HG03460 (cell line): ENCODE data around the gene SPACA6.
"Not testable (repeated sequence)": the region's sequence is repeated elsewhere in the genome, so short reads cannot be mapped to it uniquely, and the experiment has no call there.

ENCODE experiments used
- ATAC-seq: cut with Tn5 transposase; IDR thresholded peaks from one replicate; pipeline ENCODE4 v1.9.1; 2021; ENCODE audit not compliant: unreplicated experiment

SPACA6 gene

DNA sequence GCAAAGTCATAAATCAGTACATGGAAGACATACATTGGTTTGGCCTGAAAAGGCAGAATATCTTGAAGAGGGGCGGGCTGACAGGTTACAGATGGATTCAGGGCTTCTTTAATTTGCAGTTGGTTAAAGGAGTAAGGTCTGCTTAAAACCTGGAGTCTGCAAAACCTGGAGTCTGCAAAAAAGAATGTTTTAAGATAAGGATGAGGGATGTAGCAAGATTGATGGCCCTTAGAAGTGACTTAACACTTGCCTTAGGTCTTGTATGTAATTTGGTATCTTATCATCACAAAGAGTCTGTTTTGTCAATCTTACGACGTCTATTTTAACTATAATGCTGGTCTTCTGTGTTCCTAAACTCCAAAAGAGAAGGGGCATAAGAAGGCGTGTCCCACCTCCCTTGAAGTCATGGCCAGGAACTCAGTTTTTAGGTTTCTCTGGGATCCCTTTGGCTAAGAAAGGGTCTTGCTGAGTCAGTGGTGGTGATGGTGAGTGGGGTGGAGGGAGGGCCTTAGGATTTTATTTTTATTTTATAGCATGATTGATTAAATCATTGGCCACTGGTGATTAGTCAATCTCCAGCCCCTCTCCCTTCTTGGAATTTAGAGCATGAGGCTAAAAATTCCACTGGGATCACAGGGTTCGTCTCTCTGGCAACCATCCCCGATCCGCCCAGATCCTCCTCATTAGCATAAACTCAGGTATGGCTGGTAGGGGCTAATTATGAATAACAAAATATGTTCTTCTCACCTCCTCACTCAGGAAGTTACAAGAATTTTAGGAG is 40.8 kb downstream of the SPACA6 start:
- no peak for ATAC-seq

DNA sequence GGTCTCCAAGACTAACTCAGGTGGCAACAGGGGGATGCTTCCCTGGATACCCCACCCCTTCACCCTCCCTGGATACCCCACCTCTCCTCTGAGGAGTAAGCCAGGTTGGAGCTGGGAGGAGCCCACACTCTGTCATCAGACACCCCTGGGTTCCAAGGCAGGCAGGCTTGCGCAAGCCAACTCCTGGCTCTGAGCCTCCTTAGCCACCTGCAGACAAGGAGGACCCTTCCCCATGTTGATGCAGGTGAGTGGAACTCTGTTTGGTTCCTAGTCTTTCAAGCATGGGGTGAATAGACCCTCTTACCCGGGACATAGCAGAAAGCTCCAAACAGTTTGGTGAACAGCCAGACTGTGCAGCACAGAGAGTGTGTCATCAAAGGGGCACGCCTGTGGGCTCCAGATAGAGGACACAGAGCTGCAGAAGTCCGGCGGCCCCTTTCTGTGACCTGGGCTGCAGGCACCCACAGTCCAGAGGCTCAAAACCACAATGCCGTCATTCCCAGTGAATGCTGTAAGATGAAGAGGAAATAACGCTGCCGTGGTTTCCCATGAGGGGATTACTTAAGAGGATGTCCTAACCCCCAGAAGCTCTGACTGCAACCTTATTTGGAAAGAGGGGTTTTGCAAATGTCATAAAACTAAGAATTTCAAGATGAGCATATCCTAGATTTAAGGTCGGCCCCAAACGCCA is 42.8 kb downstream of the SPACA6 start:
- ATAC-seq: no peak

DNA sequence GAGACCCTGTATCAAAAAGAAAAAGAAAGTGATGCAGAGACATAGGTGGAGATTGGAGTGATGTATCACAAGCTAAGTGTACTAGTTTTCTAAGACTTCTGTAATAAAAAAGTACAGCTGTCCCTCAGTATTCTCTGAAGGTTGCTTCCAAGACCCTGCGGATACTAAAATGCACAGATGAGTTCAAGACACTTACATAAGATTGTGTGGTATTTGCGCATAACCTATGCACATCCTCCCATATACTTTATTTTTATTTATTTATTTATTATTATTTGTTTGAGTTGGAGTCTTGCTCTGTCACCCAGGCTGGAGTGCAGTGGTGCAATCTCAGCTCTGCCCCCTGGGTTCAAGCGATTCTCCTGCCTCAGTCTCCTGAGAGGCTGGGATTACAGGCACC is 44.3 kb downstream of the SPACA6 start:
- no peak for ATAC-seq

DNA sequence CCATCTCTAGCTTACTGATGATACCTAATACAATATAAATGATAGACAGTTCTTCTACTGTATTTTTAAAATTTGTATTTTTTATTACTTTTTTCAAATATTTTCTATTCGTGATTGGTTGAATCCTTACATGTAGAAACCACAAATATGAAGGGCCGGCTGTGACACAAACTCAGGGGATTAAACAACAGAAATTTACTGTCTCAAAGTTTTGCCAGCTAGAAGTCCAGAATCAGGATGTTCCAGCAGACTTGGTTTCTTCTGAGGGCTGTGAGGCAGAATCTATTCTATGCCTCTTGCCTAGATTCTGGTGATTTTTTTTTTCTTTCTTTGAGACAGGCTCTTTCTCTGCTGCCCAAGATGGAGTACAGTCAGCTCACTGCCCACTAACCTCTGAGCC is 44.8 kb downstream of the SPACA6 start:
- no peak for ATAC-seq

DNA sequence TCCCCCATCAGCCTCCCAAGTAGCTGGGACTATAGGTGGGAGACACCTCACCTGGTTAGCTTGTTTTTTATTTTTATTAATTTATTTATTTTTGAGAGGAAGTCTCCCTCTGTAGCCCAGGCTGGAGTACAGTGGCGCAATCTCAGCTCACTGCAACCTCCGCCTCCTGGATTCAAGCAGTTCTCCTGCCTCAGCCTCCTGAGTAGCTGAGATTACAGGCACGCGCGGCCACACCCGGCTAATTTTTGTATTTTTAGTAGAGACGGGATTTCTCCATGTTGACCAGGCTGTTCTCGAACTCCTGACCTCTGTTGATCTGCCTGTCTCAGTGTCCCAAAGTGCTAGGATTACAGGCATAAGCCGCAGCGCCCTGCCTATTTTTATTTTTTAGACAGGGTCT is 45.4 kb downstream of the SPACA6 start:
- not testable (repeated sequence) for ATAC-seq

DNA sequence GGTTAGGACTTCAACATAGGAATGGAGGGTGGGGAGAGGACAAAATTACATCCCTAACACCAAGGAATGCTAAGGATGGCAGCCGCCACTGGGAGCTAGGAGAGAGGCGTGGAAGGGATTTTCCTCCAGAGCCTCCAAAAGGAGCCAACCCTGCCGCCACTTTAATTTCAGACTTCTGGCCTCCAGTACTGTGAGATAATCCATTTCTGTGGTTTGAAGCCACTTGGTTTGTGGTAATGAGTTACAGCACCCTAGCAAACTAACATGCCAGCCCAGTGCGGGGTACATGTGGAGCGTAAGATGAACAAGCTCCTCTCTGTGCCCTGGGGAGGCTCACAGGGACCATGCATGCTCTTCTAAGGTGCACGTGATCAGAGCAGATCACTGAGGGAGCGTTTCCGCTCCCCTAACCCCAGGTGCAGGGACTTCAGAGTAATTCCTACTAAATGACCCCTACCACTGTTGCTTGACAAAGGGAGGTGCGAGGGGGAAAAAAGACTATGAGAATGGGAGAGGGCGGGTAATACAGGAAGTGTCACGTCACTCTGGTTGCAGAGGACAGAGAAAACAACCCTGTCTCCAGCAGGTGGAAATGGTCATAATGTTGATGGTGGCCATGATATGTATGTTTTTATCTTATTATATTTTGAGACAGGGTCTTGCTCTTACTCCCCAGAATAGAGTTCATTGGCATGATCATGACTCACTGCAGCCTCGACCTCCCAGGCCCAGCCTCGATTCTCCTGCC is 46.5 kb downstream of the SPACA6 start:
- no peak for ATAC-seq

DNA sequence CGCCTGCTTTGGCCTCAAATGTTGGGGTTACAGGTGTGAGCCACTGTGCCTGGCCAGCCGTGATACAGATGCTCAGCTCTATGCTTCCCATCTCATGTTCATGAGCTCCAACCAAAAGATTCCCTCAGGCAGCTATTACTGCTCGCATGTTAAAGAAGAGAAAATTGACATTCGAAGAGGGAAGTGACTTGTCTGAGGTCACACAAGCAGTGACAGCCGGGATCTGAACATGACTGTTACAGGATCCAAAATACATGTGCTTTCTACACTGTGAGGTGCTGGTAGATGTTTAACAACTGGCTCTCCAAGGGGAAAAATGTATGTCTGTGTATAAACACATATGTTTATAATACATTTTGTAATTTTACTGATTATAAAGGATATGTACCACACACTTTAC is 47.2 kb downstream of the SPACA6 start:
- no peak for ATAC-seq

DNA sequence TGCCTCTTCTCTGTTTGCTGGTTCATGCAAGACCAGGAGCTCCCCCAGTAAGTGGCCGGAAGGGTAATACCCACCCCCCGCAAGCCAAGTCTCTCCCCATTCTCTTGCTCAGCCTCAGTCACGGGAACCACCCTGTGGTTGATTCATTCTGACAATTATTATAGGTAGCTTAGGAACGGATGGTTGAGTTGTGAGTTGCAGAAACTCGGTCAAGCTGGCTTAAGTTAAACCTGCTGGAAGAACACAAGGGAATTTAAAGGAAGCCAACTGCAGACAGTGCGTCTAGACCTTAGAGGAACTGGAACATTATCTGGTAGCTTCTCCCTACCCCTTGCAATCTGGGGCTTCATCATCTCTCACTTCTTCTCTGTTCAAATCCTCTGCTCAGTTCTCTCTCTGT is 49.7 kb downstream of the SPACA6 start:
- ATAC-seq: no peak

DNA sequence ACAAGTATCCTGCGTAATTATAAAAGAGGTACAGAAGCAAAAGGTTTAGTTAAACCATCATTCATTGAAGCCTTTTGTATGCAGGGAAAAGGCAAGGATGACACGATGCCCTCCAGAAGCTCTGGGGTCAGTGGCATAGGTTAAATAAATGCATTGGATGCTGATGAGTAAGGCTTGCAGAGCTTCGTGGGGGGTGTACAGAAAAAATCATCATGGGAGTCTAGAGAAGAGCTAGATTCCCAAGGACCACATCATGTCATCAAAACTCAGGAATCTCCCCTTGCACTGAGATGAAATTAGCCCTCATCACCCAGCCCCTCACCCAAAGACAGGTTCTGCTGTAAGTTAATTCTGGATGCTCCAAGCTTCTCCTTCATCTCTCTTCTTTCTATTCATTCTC is 50.3 kb downstream of the SPACA6 start:
- no peak for ATAC-seq

DNA sequence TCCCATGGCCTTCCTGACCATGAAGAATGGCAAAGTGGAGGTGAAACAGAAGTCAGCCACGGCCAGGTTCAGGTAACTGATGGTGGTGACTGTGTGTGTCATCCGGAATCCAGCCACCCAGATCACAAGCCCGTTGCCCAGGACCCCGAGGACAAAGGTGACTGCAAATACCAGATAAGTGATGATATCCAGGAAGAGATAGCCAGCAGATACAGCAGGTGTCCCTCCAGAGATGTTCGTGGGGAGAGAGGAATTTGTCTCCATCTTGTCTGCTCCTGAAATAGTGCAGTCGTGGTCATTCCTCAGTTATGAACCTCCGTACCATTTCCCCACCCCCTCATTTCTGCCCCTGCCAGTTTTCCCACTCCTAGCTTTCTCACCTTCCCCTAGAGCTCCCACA is 53.6 kb downstream of the SPACA6 start:
- ATAC-seq: no peak

DNA sequence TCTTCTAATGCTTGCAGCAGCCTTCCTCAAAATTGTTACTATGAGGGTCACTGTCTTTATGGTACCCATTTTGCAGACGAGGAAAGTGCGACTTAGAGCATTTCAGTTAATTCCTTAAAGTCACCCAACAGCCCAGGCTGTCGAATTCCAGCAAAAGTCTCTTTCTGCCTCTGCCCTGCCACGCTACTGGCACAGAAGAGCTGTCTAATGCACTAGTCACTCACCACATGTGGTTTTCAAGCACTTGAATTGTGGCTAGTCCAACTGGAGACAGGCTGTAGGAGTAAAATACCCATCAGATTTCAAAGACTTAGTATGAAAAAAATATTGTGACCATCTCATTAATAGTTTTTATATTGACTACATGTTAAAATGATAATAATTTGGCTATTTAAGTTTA is 56.8 kb downstream of the SPACA6 start:
- no peak for ATAC-seq

DNA sequence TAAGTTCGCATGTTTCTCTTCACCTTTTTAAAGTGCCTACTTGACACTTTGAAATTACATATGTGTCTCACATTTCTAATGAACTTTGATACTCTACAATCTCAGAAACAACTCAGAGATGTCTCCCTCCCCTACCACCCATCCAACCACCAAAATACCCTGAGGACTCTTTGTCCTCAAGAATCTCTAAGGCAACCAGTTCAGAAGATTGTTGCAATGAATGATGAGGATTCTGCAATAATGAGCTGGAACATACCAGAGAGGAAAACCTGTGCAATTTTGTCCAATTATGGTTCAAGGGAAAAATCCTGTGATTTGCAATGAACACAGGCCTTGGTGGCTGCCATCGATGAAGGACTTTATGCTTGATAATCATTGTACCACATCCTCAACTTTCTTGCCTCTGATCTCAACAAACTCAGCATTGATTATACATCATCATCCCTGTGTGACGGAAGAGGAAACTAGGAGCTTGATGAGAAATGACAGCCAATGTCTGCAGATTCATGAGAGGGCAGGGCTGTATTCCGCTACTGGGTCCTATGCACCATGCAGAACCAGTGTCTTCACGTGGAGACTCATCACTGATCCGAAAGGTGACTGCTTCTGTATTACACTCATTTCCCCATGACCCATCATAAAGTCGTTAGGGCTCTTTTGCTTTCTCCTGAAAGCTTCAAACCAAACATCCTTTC is 57.4 kb downstream of the SPACA6 start:
- no peak for ATAC-seq

DNA sequence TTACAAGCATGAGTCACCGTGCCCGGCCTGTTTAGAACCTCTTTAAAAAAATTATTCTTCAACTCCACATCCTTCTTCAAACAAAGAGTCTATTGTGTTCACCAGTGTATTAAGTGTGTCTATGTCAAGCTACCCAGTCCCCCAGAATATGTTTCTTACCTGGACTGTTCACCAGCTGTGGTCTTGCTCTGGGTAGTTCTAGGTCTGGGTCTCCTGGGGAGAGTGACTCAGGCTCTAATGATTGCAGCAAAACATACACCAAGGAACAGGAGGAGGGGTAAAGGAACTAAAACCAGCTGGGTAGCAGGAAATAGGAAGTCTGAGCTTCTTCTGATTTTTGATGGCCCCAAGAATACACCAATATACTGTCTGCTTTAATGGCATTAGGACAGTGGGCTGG is 58.5 kb downstream of the SPACA6 start, which contains the start of gene FPR1:
Gene FPR1 (minus strand): TSS at position 224 of the 400 bp plus-strand sequence. CDS start 4,884 bp downstream, outside the sequence.
- ATAC-seq: no peak

DNA sequence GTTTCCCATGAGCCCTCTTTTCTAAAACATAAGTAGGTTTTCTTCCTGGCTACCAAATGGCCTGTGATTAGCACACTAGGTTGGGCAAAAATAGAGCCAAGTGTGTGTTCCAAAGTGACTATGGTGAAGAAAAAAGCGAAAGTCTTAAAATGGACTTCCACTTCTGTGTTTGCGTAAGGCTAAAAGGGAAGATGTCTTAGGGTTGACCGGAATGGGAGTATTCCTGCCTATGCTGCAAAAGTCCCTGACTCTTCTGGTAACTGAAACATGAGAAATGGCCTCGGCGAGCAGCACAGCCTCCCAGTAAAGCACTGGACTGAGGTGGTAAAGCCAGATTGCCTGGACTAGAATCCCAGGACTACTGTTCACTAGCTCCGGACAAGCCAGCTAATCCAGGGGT is 61.0 kb downstream of the SPACA6 start:
- no peak for ATAC-seq

DNA sequence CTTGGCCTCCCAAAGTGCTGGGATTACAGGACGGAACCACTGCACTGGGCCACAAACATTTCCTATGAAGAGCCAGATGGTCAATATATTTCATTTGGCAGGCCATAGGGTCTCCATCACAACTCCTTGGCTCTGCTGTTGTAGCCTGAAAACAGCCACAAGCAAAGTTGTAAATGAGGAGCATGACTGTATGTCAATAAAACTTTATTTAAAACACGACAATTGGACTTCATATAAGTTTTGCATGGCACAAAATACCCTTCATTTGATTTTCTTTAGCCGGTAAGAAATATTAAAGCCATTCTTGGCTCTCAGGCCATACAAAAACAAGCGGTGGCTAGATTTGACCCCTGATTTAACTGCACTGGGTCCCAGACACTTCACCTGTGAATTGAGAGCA is 61.6 kb downstream of the SPACA6 start:
- no peak for ATAC-seq
